Kidney epithelial cell (primary cell): Measurements from ENCODE around the gene OR13J1. TPM values are rescaled to one million over a fixed set of nuclear protein-coding genes. Genes with fewer than 3 reads are reported as not detected.
"Not testable (repeated sequence)": the region's sequence is repeated elsewhere in the genome, so short reads cannot be mapped to it uniquely, and the experiment has no call there.

Source experiments
- DNase-seq: peaks from one replicate; pipeline ENCODE4 v3.0.0-alpha.2; 2010; ENCODE audit warnings: low read depth
- H3K27me3 ChIP-seq: 2 replicates; pipeline ENCODE4 v1.6.0; 2011; ENCODE audit warnings: low read length; ENCODE audit not compliant: control insufficient read depth, insufficient read depth
- H3K36me3 ChIP-seq: 2 replicates; pipeline ENCODE4 v1.5.1; 2011; ENCODE audit warnings: low read length; ENCODE audit not compliant: control insufficient read depth, insufficient read depth
- H3K4me3 ChIP-seq: 2 replicates; pipeline ENCODE4 v1.5.1; 2011; ENCODE audit warnings: low read depth, mild to moderate bottlenecking, control low read depth, low read length
- CTCF ChIP-seq: IDR thresholded peaks from 2 replicates; pipeline ENCODE4 v1.5.1; 2011; ENCODE audit warnings: mild to moderate bottlenecking, moderate library complexity, low read length, control low read depth, inconsistent platforms; ENCODE audit not compliant: insufficient read depth, poor library complexity, severe bottlenecking
- total RNA-seq: library from RNA; depleted of rRNA; stranded (reverse); fragments of >200 nt; gene quantifications from 2 replicates; pipeline ENCODE4 v1.2.3, GENCODE V29; 2015

Gene OR13J1
- total RNA-seq, 1 donor from 2014 or later = not detected

- DNase-seq = no peak
- H3K36me3 ChIP-seq = no peaks in the 10 kb centered on the region
- no peak overlapping the region for H3K4me3 ChIP-seq
- no peak for TF ChIP-seq CTCF
- no peaks in the 10 kb centered on the region for H3K27me3 ChIP-seq
These were observed 26.4 kb upstream of the OR13J1 start for GRCh38 chr9:35896570-35896969.

DNA sequence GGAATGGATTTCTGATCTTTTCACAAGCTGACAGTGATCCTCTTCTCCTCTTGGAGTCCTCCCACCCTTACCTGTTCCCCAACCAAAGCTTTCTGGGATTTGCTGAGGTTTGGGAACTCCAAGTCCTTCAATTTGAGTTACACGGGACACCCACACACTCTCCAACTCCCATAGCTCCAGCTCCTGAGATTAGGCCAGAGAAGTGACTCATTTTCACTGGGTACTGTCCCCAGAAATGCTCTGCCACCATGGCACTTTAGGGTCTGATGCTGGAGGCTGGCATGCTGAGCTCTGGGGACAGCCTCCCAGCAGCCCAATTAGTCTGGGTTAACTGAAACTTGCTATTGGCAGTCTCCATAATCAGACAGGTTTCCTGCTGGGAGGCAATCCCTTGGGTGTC is 21.9 kb upstream of the OR13J1 start:
- DNase-seq = no peak
- no peak for TF ChIP-seq CTCF
- no peaks in the 10 kb centered on the region for H3K27me3 ChIP-seq
- H3K4me3 ChIP-seq = no peak overlapping the region
- no peaks in the 10 kb centered on the region for H3K36me3 ChIP-seq

DNA sequence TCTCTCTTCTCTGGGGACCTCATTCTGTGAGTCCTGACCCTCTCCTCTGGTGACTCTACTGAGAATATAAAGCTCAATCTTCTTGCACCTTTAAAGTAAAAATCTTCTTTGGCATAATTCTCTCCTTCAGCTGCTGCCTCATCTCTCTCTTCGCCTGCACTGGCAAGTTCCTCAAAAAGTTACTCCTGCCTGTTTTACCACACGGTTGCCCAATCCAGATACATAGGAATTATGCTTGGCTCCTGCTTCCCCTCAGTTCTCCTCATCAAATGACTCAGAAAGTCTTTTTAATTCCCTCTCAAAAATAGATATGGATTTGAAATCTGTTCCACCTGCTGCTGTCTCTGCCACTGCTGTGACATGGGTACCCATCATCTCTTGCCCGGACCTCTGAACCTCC is 21.4 kb upstream of the OR13J1 start:
- H3K36me3 ChIP-seq = no peaks in the 10 kb centered on the region

DNA sequence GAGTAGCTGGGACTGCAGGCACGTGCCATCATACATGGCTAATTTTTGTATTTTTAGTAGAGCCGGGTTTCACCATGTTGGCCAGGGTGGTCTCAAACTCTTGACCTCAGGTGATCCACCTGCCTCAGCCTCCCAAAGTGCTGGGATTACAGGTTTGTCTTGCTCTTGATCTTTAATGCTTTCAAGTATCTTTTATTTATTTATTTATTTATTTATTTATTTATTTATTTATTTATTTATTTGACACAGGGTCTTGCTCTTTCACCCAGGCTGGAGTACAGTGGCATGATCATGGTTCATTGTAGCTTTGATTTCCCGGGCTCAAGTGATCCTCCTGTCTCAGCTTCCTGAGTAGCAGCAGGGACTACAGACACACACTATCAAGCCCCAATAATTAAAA is 14.7 kb upstream of the OR13J1 start:
- not testable (repeated sequence) for H3K36me3 ChIP-seq, DNase-seq, H3K4me3 ChIP-seq, H3K27me3 ChIP-seq

More for the DNA sequence above, 21.4 kb upstream of the OR13J1 start:
- DNase-seq = no peak
- no peak for TF ChIP-seq CTCF
- no peaks in the 10 kb centered on the region for H3K27me3 ChIP-seq
- H3K4me3 ChIP-seq = no peak overlapping the region

GRCh38 chr9:35882996-35883395 is 12.8 kb upstream of the OR13J1 start:
- Histone ChIP-seq H3K27me3 (no peaks in the 10 kb centered on the region), H3K4me3 (no peak overlapping the region), H3K36me3 (no peaks in the 10 kb centered on the region)
- DNase-seq = no peak
- no peak for TF ChIP-seq CTCF

GRCh38 chr9:35882263-35882848 is 12.2 kb upstream of the OR13J1 start:
- no peak for DNase-seq
- TF ChIP-seq CTCF = peak; percentile 99
- H3K36me3 ChIP-seq = no peaks in the 10 kb centered on the region

DNA sequence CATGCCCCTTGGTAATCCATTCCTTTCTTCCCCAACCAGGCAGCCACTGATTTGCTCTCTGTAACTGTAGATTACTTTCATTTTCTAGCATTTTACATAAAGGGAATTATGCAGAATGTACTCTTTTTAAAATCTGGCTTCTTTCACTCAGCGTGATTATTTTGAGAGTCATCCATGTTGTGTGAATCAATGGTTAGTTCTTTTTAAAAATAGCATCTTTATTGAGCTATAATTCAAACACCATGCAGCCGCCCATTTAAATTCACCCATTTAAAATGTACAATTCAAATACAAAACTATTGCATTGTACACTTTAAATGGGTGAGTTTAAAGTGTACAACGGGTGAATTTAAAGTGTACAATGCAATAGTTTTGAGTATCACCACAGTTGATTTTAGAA is 2.3 kb upstream of the OR13J1 start:
- no peak for TF ChIP-seq CTCF
- DNase-seq = no peak
- Histone ChIP-seq H3K27me3 (no peaks in the 10 kb centered on the region), H3K36me3 (no peaks in the 10 kb centered on the region), H3K4me3 (no peak overlapping the region)

More at GRCh38 chr9:35882263-35882848, 12.2 kb upstream of the OR13J1 start:
- H3K4me3 ChIP-seq = no peak overlapping the region
- H3K27me3 ChIP-seq = no peaks in the 10 kb centered on the region
